AG04450 (cell line): ENCODE measurements around the gene LRP1-AS. TPM values are rescaled to one million over a fixed set of nuclear protein-coding genes. Genes with fewer than 3 reads are reported as not detected.

Experiments used
- CTCF ChIA-PET: fragments of 300-600, 350-600 bp; formaldehyde crosslinking; extraction: SDS; loops from one replicate; lab custom pipeline; 2022; ENCODE audit warnings: antibody characterized with exemption, inconsistent platforms; lab: Charles Lee
- POLR2A ChIA-PET: fragments of 350-600 bp; formaldehyde crosslinking; extraction: SDS; loops from one replicate; lab custom pipeline; 2021; ENCODE audit warnings: antibody characterized with exemption, inconsistent platforms; lab: Yijun Ruan, JAX
- DNase-seq: peaks from one replicate; pipeline ENCODE4 v3.0.0-alpha.2; 2011; ENCODE audit warnings: low read depth, low spot score
- H3K27ac ChIP-seq: one replicate; pipeline ENCODE4 v1.5.1; 2012; ENCODE audit warnings: low read depth, low read length, control low read depth
- H3K27me3 ChIP-seq: one replicate; pipeline ENCODE4 v1.6.0; 2012; ENCODE audit warnings: low read length; ENCODE audit not compliant: control insufficient read depth, insufficient read depth
- H3K4me3 ChIP-seq: 2 replicates; pipeline ENCODE4 v1.5.1; 2011; ENCODE audit warnings: mild to moderate bottlenecking, low read depth, low read length, control low read depth
- H3K9me3 ChIP-seq: 2 replicates; pipeline ENCODE4 v1.5.1; 2012; ENCODE audit warnings: low read length; ENCODE audit not compliant: control insufficient read depth, insufficient read depth
- polyA plus RNA-seq: library from polyadenylated mRNA; depleted of rRNA; stranded (reverse); fragments of >200 nt; gene quantifications from 2 replicates; pipeline ENCODE4 v1.2.3, GENCODE V29; 2011
- TF ChIP-seq, protein P1 (sequence below): IDR thresholded peaks from 2 replicates; pipeline ENCODE4 v1.5.1; 2011; ENCODE audit warnings: low read depth, low read length, control low read depth, inconsistent platforms

The LRP1-AS gene
- polyA plus RNA-seq, 1 experiment = not detected

DNA sequence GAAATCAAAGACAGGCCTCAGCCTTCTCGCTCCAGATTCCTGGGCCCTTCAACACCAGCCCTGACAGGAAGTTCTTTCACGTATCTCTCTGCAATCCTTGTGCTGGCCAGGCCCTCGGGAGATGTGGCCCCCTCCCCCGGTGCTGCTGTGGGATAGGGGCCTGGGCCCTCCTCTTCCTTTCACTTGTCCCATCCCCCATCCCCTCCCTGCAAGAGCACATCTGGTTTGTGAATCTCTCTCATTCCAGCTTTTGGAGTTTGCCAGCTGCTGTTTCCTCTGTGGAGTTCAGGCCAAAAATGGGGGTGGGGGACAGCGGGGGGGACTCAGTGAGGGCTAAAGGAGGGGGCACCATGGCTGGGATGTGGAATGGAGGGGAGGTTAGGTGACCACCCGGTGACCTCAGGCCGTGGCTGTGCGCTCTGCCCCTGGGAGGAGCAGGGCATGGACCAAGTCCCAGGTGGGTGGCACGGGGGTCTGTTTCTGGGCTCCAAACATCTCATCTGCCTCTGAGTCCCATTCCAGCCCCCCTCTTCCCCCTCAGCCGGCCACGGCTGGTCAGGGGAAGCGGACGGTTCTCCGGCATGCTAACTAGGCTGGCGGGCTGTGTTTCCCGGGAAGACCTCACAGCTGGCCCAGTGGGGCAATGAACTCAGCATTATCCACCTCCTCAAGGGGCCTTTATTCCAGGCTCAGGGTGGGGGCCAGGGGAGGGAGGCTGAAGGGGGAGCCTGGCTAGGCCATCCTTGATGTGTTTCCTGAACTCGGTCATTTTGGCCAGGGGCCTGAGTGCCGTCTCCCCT is 11.7 kb downstream of the LRP1-AS start:
- POLR2A ChIA-PET = interaction anchor here (0.6 to 2.0 kb wide), 4 partner anchors 8 to 99 kb away, joined by 5 to 12 read pairs (median 7); partner anchors contain the start of gene LRP1
- Histone ChIP-seq H3K9me3 (no peaks in the 10 kb centered on the region), H3K27me3 (no peaks in the 10 kb centered on the region), H3K4me3 (peak overlapping the region; percentile 37), H3K27ac (peak overlapping the region; percentile 61)
- CTCF ChIA-PET = interaction anchor here (0.6 to 2.2 kb wide), 4 partner anchors 7 to 41 kb away, joined by 3 to 13 read pairs (median 4); partner anchors contain the start of gene LRP1
- DNase-seq = no peak
- TF ChIP-seq, protein P1, sequence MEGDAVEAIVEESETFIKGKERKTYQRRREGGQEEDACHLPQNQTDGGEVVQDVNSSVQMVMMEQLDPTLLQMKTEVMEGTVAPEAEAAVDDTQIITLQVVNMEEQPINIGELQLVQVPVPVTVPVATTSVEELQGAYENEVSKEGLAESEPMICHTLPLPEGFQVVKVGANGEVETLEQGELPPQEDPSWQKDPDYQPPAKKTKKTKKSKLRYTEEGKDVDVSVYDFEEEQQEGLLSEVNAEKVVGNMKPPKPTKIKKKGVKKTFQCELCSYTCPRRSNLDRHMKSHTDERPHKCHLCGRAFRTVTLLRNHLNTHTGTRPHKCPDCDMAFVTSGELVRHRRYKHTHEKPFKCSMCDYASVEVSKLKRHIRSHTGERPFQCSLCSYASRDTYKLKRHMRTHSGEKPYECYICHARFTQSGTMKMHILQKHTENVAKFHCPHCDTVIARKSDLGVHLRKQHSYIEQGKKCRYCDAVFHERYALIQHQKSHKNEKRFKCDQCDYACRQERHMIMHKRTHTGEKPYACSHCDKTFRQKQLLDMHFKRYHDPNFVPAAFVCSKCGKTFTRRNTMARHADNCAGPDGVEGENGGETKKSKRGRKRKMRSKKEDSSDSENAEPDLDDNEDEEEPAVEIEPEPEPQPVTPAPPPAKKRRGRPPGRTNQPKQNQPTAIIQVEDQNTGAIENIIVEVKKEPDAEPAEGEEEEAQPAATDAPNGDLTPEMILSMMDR = no peak

- Histone ChIP-seq H3K4me3 (peak overlapping the region; percentile 4; the same call in 1 of the 2 replicates), H3K27ac (peak overlapping the region; percentile 61), H3K27me3 (no peaks in the 10 kb centered on the region), H3K9me3 (no peaks in the 10 kb centered on the region)
- ChIA-PET CTCF (interaction anchor here (0.6 to 0.9 kb wide), 2 partner anchors 14 to 41 kb away, joined by 3 to 4 read pairs; no protein-coding TSS in a partner anchor), POLR2A (interaction anchor here (2.0 kb wide), 1 partner anchor 14 kb away, joined by 12 read pairs; no protein-coding TSS in a partner anchor)
- DNase-seq = no peak
- TF ChIP-seq, protein P1 = no peak
Observed at GRCh38 chr12:57134949-57135348, 12.5 kb downstream of the LRP1-AS start.

DNA sequence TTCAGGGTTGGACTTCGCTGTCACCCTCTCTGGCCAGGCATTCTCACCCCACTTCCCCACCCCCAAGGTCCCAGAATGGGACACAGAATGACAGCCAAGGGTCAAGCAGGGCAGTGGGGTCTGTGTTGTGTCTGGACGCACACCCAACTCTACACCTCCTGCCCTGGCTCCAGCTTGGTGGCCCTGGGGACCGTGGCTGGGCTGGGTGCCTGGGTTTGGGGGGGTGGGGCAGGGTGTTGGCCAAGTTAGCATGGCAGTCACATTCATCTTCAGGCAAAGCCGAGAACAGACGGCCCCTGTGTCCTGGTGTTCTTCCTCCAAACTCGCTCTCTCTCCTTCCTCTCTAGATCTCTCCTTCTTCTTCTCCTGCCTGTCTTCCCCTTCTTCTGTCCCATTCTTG is 13.5 kb downstream of the LRP1-AS start:
- no peaks in the 10 kb centered on the region; the same call in 1 of the 2 replicates for H3K9me3 ChIP-seq
- ChIA-PET CTCF (interaction anchor here (0.5 to 1.2 kb wide), 3 partner anchors 9 to 174 kb away, joined by 3 to 5 read pairs (median 4); no protein-coding TSS in a partner anchor), POLR2A (no interaction called here)
- TF ChIP-seq, protein P1 = no peak
- peak overlapping the region; percentile 17; the same call in 1 of the 2 replicates for H3K4me3 ChIP-seq
- H3K27me3 ChIP-seq = no peaks in the 10 kb centered on the region
- DNase-seq = no peak
- H3K27ac ChIP-seq = peak overlapping the region; percentile 39

- CTCF ChIA-PET = interaction anchor here (0.6 to 1.5 kb wide), 4 partner anchors 8 to 64 kb away, joined by 3 to 6 read pairs (median 4); no protein-coding TSS in a partner anchor
- Histone ChIP-seq H3K27ac (peak overlapping the region; percentile 61), H3K27me3 (no peaks in the 10 kb centered on the region), H3K9me3 (peaks cover 3% of the 10 kb centered on the region; the same call in 1 of the 2 replicates), H3K4me3 (peak overlapping the region; percentile 84)
- TF ChIP-seq, protein P1 = no peak
- POLR2A ChIA-PET = interaction anchor here (0.7 to 1.4 kb wide), 4 partner anchors 16 to 54 kb away, joined by 3 read pairs; partner anchors contain the start of genes NEMP1 and STAT6
- DNase-seq = no peak
Observed at GRCh38 chr12:57133013-57133569, 14.3 kb downstream of the LRP1-AS start.
